Measurements from ENCODE around the gene MAGI2.

The MAGI2 gene

GRCh38 chr7:79361214-79361613 is 92.3 kb downstream of the MAGI2 start:
- DNase-seq: no peak

- DNase-seq: no peak
Measured at GRCh38 chr7:79359827-79360226, 93.6 kb downstream of the MAGI2 start.

GRCh38 chr7:79357101-79357500 is 96.4 kb downstream of the MAGI2 start:
- no peak for DNase-seq

- no peak for DNase-seq
Measured at GRCh38 chr7:79353720-79354468, 99.6 kb downstream of the MAGI2 start.

GRCh38 chr7:79352323-79352722 is 101.1 kb downstream of the MAGI2 start:
- no peak for DNase-seq

- DNase-seq: no peak
Measured at GRCh38 chr7:79347351-79347750, 106.1 kb downstream of the MAGI2 start.

GRCh38 chr7:79341902-79342301 is 111.6 kb downstream of the MAGI2 start:
- DNase-seq: no peak

GRCh38 chr7:79340212-79340611 is 113.3 kb downstream of the MAGI2 start:
- no peak for DNase-seq

- no peak for DNase-seq
Measured at GRCh38 chr7:79339208-79339925, 114.1 kb downstream of the MAGI2 start.

GRCh38 chr7:79337717-79338116 is 115.8 kb downstream of the MAGI2 start:
- no peak for DNase-seq

GRCh38 chr7:79334841-79335240 is 118.6 kb downstream of the MAGI2 start:
- no peak for DNase-seq

- DNase-seq: no peak
Measured at GRCh38 chr7:79334334-79334733, 119.1 kb downstream of the MAGI2 start.

GRCh38 chr7:79332091-79332490 is 121.4 kb downstream of the MAGI2 start:
- DNase-seq: no peak

GRCh38 chr7:79329464-79329863 is 124.0 kb downstream of the MAGI2 start:
- DNase-seq: no peak

- no peak for DNase-seq
Measured at GRCh38 chr7:79320741-79321473, 132.6 kb downstream of the MAGI2 start.

GRCh38 chr7:79319369-79319768 is 134.1 kb downstream of the MAGI2 start:
- no peak for DNase-seq

GRCh38 chr7:79317728-79318127 is 135.7 kb downstream of the MAGI2 start:
- DNase-seq: no peak

- no peak for DNase-seq
Measured at GRCh38 chr7:79312022-79312421, 141.4 kb downstream of the MAGI2 start.

- no peak for DNase-seq
Measured at GRCh38 chr7:79308192-79308591, 145.3 kb downstream of the MAGI2 start.

GRCh38 chr7:79307376-79307775 is 146.1 kb downstream of the MAGI2 start:
- DNase-seq: no peak

GRCh38 chr7:79304711-79305110 is 148.8 kb downstream of the MAGI2 start:
- no peak for DNase-seq

- DNase-seq: no peak
Measured at GRCh38 chr7:79302293-79302692, 151.2 kb downstream of the MAGI2 start.

GRCh38 chr7:79301419-79301818 is 152.0 kb downstream of the MAGI2 start:
- DNase-seq: no peak

- DNase-seq: no peak
Measured at GRCh38 chr7:79300573-79300972, 152.9 kb downstream of the MAGI2 start.

Data from activated CD8-positive, alpha-beta memory T cell treated with anti-CD3 and anti-CD28 coated beads, Interleukin-2, amount 50 U/mL, for 4 hours (primary cell).